Esophagus muscularis mucosa (tissue), 4 donors: ENCODE measurements around the gene AIG1. TPM values are rescaled to one million over a fixed set of nuclear protein-coding genes. Genes with fewer than 3 reads are reported as not detected.

Source experiments
- DNase-seq: peaks from one replicate; pipeline ENCODE4 v3.0.0-alpha.2; 2017; ENCODE audit errors: extremely low spot score
- H3K27ac ChIP-seq, 4 donors: fragments of 200-600 bp; sonication (generic); replicated peaks in 1 of 4; 1 replicate in 3 of 4; 2 replicates in 1 of 4; pipeline ENCODE4 v1.5.1; 2016 to 2019; ENCODE audit warnings: mild to moderate bottlenecking in 1 of 4
- H3K27me3 ChIP-seq, 4 donors: fragments of 200-600 bp; sonication (generic); one replicate each; pipeline versions ENCODE4 v1.5.1 to v1.6.0; 2016 to 2019
- H3K36me3 ChIP-seq, 4 donors: fragments of 200-600 bp; sonication (generic); one replicate each; pipeline ENCODE4 v1.5.1; 2016 to 2019
- H3K4me1 ChIP-seq, 4 donors: fragments of 200-600 bp; sonication (generic); one replicate each; pipeline ENCODE4 v1.5.1; 2016 to 2019
- H3K4me3 ChIP-seq, 4 donors: fragments of 200-600 bp; sonication (generic); 1 replicate in 2 of 4; 2 replicates in 2 of 4; pipeline ENCODE4 v1.5.1; 2016 to 2019; ENCODE audit warnings: mild to moderate bottlenecking in 4 of 4, moderate library complexity in 1 of 4
- H3K9me3 ChIP-seq, 4 donors: fragments of 200-600 bp; sonication (generic); 1 replicate in 3 of 4; 2 replicates in 1 of 4; pipeline ENCODE4 v1.5.1; 2016 to 2019
- CTCF ChIP-seq, 3 experiments: fragments of 200-600 bp in 2 of 3; fragments of 450-650 bp in 1 of 3; sonication (generic) in 2 of 3; IDR thresholded peaks; one replicate each; pipeline ENCODE4 v1.5.1; 2017 to 2019; ENCODE audit warnings: antibody characterized with exemption in 3 of 3, mild to moderate bottlenecking in 2 of 3, moderate library complexity in 1 of 3
- EP300 ChIP-seq: sonication (generic); formaldehyde crosslinking; IDR thresholded peaks from one replicate; pipeline ENCODE4 v1.6.1; 2017; ENCODE audit warnings: antibody characterized with exemption
- POLR2A ChIP-seq: fragments of 450-650 bp; IDR thresholded peaks from one replicate; pipeline ENCODE4 v1.6.1; 2017; ENCODE audit warnings: antibody characterized with exemption, moderate library complexity, mild to moderate bottlenecking, low read depth
- POLR2AphosphoS5 ChIP-seq, 2 donors: sonication (generic); formaldehyde crosslinking; IDR thresholded peaks; one replicate each; pipeline ENCODE4 v1.6.1; 2017; ENCODE audit warnings: antibody characterized with exemption in 2 of 2
- WGBS: methylation state at CpG from one replicate; pipeline ENCODE4 v1.1.5; 2018; 5-methylcytosine and 5-hydroxymethylcytosine counted together
- intact Hi-C: fragments of 100-400 bp; cut with DNase I; formaldehyde crosslinking; loops from one replicate; pipeline ENCODE4 v1.15.1; 2023
- total RNA-seq, 4 donors: library from RNA; depleted of rRNA; stranded (reverse); fragments of >200 nt; gene quantifications; one replicate each; pipeline versions ENCODE4 v1.1.0 to v1.2.1, GENCODE V29; 2016

AIG1 gene
- total RNA-seq, 4 donors from 2014 or later = 21.0 to 26.3 (median 23.4) TPM

- WGBS = 97% methylated on average over 11 of the region's 12 CpGs
- DNase-seq = no peak
- Histone ChIP-seq H3K36me3 (peaks cover 0 to 7% (median 3%) of the 10 kb centered on the region in 4 donors), H3K27me3 (no peaks in the 10 kb centered on the region), H3K4me3 (no peak overlapping the region), H3K4me1 (peaks cover 0 to 5% (median 0%) of the 10 kb centered on the region in 4 donors), H3K9me3 (no peaks in the 10 kb centered on the region), H3K27ac (no peak overlapping the region)
- intact Hi-C loops = no loop called here
- TF ChIP-seq POLR2A = no peak
- TF ChIP-seq CTCF (IDR thresholded peaks at IDR 0.05) = no peak
- no peak for TF ChIP-seq EP300
- TF ChIP-seq POLR2AphosphoS5 (IDR thresholded peaks at IDR 0.05) = no peak
These were observed 115.7 kb downstream of the AIG1 start for GRCh38 chr6:143176090-143177021.

GRCh38 chr6:143177706-143178105 is 117.0 kb downstream of the AIG1 start:
- peaks cover 0 to 5% (median 0%) of the 10 kb centered on the region in 4 donors for H3K4me1 ChIP-seq
- no peaks in the 10 kb centered on the region for H3K9me3 ChIP-seq
- no peak for TF ChIP-seq POLR2AphosphoS5 (IDR thresholded peaks at IDR 0.05)
- no peak for TF ChIP-seq CTCF (IDR thresholded peaks at IDR 0.05)
- no peak for TF ChIP-seq POLR2A
- no peak for TF ChIP-seq EP300
- no peak overlapping the region for H3K4me3 ChIP-seq
- intact Hi-C loops = no loop called here
- peaks cover 0 to 6% (median 0%) of the 10 kb centered on the region in 4 donors for H3K36me3 ChIP-seq
- no peaks in the 10 kb centered on the region for H3K27me3 ChIP-seq
- 100% methylated on average over 2 of the region's 4 CpGs for WGBS
- H3K27ac ChIP-seq = no peak overlapping the region
- no peak for DNase-seq

GRCh38 chr6:143179096-143179495 is 118.4 kb downstream of the AIG1 start:
- Histone ChIP-seq H3K27ac (no peak overlapping the region), H3K4me3 (no peak overlapping the region), H3K36me3 (peaks cover 0 to 6% (median 0%) of the 10 kb centered on the region in 4 donors), H3K9me3 (no peaks in the 10 kb centered on the region), H3K4me1 (peaks cover 5 to 9% (median 6%) of the 10 kb centered on the region in 4 donors), H3K27me3 (no peaks in the 10 kb centered on the region)
- intact Hi-C loops = no loop called here
- DNase-seq = no peak
- whole genome bisulfite sequencing = 98% methylated on average over 3 of the region's 3 CpGs
- TF ChIP-seq POLR2A = no peak
- TF ChIP-seq CTCF (IDR thresholded peaks at IDR 0.05) = no peak
- TF ChIP-seq POLR2AphosphoS5 (IDR thresholded peaks at IDR 0.05) = no peak
- TF ChIP-seq EP300 = no peak

- intact Hi-C loops = no loop called here
- H3K27ac ChIP-seq = no peak overlapping the region
- peaks cover 5 to 9% (median 8%) of the 10 kb centered on the region in 4 donors for H3K4me1 ChIP-seq
- no peaks in the 10 kb centered on the region for H3K27me3 ChIP-seq
- DNase-seq = no peak
- H3K36me3 ChIP-seq = peaks cover 0 to 6% (median 0%) of the 10 kb centered on the region in 4 donors
- H3K9me3 ChIP-seq = no peaks in the 10 kb centered on the region
- TF ChIP-seq POLR2A = no peak
- TF ChIP-seq EP300 = no peak
- 77% methylated on average over 3 of the region's 3 CpGs for WGBS
- no peak overlapping the region for H3K4me3 ChIP-seq
These were observed 119.4 kb downstream of the AIG1 start for GRCh38 chr6:143179901-143180612.

GRCh38 chr6:143180826-143181225 is 120.1 kb downstream of the AIG1 start:
- Histone ChIP-seq H3K36me3 (peaks cover 0 to 6% (median 0%) of the 10 kb centered on the region in 4 donors), H3K27me3 (no peaks in the 10 kb centered on the region), H3K27ac (no peak overlapping the region), H3K4me1 (peaks cover 5 to 9% (median 8%) of the 10 kb centered on the region in 4 donors), H3K4me3 (no peak overlapping the region), H3K9me3 (no peaks in the 10 kb centered on the region)
- TF ChIP-seq POLR2AphosphoS5 (IDR thresholded peaks at IDR 0.05) = no peak
- no peak for TF ChIP-seq EP300
- no peak for TF ChIP-seq POLR2A
- no peak for TF ChIP-seq CTCF (IDR thresholded peaks at IDR 0.05)
- intact Hi-C loops = no loop called here
- DNase-seq = no peak
- WGBS = 69% methylated on average over 2 of the region's 2 CpGs
